Nephron progenitor cell (in vitro differentiated cells): Measurements from ENCODE around the gene TMEM247.

Source experiments
- DNase-seq: peaks from one replicate; pipeline ENCODE4 v3.0.0; 2021
- H3K27ac Mint-ChIP-seq: 2 replicates; pipeline ENCODE4 v1.8.0; 2021; ENCODE audit warnings: mild to moderate bottlenecking, moderate library complexity, mixed read lengths
- H3K27me3 Mint-ChIP-seq: 2 replicates; pipeline ENCODE4 v1.8.0; 2021; ENCODE audit warnings: mild to moderate bottlenecking, low read depth, mixed read lengths; ENCODE audit not compliant: poor library complexity
- H3K36me3 Mint-ChIP-seq: 2 replicates; pipeline ENCODE4 v1.8.0; 2021; ENCODE audit warnings: low read depth, mixed read lengths
- H3K4me1 Mint-ChIP-seq: 2 replicates; pipeline ENCODE4 v1.8.0; 2021; ENCODE audit warnings: mixed read lengths
- H3K4me3 Mint-ChIP-seq: 2 replicates; pipeline ENCODE4 v1.8.0; 2021; ENCODE audit warnings: mild to moderate bottlenecking, moderate library complexity, mixed read lengths
- H3K9me3 Mint-ChIP-seq: 2 replicates; pipeline ENCODE4 v1.8.0; 2021; ENCODE audit warnings: mild to moderate bottlenecking, moderate library complexity, mixed read lengths
- TF ChIP-seq, protein P1 (sequence below): fragments of 200-600 bp; sonication (generic); IDR thresholded peaks from 2 replicates; pipeline ENCODE4 v1.5.0; 2021; ENCODE audit warnings: antibody characterized with exemption

Gene TMEM247

GRCh38 chr2:46477925-46478324 is 1.4 kb upstream of the TMEM247 start:
- TF ChIP-seq, protein P1, sequence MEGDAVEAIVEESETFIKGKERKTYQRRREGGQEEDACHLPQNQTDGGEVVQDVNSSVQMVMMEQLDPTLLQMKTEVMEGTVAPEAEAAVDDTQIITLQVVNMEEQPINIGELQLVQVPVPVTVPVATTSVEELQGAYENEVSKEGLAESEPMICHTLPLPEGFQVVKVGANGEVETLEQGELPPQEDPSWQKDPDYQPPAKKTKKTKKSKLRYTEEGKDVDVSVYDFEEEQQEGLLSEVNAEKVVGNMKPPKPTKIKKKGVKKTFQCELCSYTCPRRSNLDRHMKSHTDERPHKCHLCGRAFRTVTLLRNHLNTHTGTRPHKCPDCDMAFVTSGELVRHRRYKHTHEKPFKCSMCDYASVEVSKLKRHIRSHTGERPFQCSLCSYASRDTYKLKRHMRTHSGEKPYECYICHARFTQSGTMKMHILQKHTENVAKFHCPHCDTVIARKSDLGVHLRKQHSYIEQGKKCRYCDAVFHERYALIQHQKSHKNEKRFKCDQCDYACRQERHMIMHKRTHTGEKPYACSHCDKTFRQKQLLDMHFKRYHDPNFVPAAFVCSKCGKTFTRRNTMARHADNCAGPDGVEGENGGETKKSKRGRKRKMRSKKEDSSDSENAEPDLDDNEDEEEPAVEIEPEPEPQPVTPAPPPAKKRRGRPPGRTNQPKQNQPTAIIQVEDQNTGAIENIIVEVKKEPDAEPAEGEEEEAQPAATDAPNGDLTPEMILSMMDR: no peak
- no peak for DNase-seq
- Mint-ChIP-seq H3K27ac (no peak overlapping the region), H3K4me1 (no peaks in the 10 kb centered on the region), H3K36me3 (peaks cover 8% of the 10 kb centered on the region), H3K27me3 (peaks cover 21% of the 10 kb centered on the region), H3K9me3 (peaks cover 56% of the 10 kb centered on the region), H3K4me3 (no peak overlapping the region)

- no peaks in the 10 kb centered on the region for H3K4me1 Mint-ChIP-seq
- H3K36me3 Mint-ChIP-seq: peaks cover 8% of the 10 kb centered on the region
These were observed 1.2 kb downstream of the TMEM247 start for GRCh38 chr2:46480562-46480961.

DNA sequence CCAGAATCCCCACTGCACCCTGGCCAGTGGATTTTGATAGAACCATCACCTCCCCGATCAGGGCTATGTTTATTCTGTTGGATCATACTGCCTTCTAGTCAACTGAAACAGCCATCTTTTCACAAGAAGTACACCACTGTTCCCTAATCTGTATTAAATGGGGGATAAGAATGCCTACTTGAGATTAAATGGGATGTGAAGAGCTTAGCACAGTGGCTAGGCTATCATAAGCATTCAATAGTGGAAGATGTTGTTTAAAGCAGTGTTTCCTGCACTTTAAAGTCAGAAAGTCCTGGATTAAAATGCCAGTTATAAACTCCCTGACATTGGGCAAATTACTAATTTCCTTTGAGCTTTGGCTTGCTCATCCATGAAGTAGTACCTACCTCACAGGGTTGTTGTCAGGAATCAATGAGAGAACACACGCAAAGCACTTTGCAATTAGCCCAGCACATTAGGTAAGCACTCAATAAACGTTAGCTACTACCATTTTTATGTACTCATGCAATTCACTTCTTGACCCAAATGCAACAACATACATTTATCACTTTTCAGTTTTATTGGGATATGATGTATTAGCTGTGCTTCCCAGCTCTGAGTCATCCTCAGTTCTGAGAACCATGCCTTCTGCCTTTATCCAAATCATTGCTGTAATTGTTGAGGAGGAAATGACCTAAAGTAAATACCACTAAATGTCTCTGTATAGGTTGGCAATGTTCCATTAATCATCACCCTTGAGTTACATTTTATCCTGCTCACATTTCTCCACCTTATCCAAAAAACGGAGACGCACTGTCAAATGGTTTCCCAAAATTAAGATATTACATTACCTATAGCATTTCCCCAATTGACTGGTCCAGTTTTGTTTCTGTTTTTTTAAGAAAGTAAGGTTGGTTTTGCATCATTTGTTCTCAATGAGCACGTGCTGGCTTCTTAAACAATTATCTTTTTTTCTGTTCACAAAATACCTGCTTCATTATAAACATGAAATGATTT is 2.1 kb downstream of the TMEM247 start:
- no peak overlapping the region for H3K4me3 Mint-ChIP-seq
- H3K27ac Mint-ChIP-seq: no peak overlapping the region
- peaks cover 24% of the 10 kb centered on the region for H3K27me3 Mint-ChIP-seq
- TF ChIP-seq, protein P1: no peak
- no peak for DNase-seq
- H3K4me1 Mint-ChIP-seq: no peaks in the 10 kb centered on the region
- H3K9me3 Mint-ChIP-seq: peaks cover 24% of the 10 kb centered on the region
- peaks cover 8% of the 10 kb centered on the region for H3K36me3 Mint-ChIP-seq

More at GRCh38 chr2:46480562-46480961, 1.2 kb downstream of the TMEM247 start:
- Mint-ChIP-seq H3K27ac (no peak overlapping the region), H3K27me3 (peaks cover 28% of the 10 kb centered on the region), H3K4me3 (no peak overlapping the region), H3K9me3 (peaks cover 33% of the 10 kb centered on the region)
- no peak for DNase-seq
- TF ChIP-seq, protein P1: no peak

GRCh38 chr2:46482490-46482889 is 3.1 kb downstream of the TMEM247 start:
- H3K9me3 Mint-ChIP-seq: peaks cover 17% of the 10 kb centered on the region
- no peak overlapping the region for H3K4me3 Mint-ChIP-seq
- no peak overlapping the region for H3K27ac Mint-ChIP-seq
- peaks cover 22% of the 10 kb centered on the region for H3K27me3 Mint-ChIP-seq
- H3K4me1 Mint-ChIP-seq: no peaks in the 10 kb centered on the region
- H3K36me3 Mint-ChIP-seq: peaks cover 8% of the 10 kb centered on the region
- TF ChIP-seq, protein P1: no peak
- DNase-seq: no peak

DNA sequence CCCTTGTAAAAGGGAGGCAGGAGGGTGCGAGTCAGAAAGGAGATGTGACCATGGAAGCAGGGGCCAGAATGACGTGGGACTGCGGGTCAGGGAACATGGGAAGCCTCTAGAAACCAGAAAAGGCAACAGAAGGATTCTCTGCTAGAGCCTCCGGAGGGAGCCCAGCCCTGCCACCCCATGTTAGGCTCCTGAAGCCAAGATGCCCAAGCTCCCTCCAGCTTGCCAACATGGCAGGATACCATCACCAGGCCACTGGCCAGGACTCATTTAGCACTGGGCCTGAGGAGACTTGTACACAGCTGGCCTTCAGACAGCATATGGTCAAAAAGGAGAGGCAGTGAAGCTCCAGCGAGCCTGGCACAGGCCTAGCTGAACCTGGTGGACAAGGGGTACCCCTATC is 5.6 kb downstream of the TMEM247 start:
- peaks cover 22% of the 10 kb centered on the region for H3K27me3 Mint-ChIP-seq
- TF ChIP-seq, protein P1: no peak
- H3K27ac Mint-ChIP-seq: no peak overlapping the region
- no peaks in the 10 kb centered on the region for H3K9me3 Mint-ChIP-seq
- H3K4me3 Mint-ChIP-seq: no peak overlapping the region
- H3K36me3 Mint-ChIP-seq: no peaks in the 10 kb centered on the region
- DNase-seq: no peak
- peaks cover 9% of the 10 kb centered on the region for H3K4me1 Mint-ChIP-seq

- Mint-ChIP-seq H3K36me3 (no peaks in the 10 kb centered on the region), H3K9me3 (no peaks in the 10 kb centered on the region), H3K4me1 (peaks cover 22% of the 10 kb centered on the region), H3K27ac (no peak overlapping the region), H3K27me3 (peaks cover 15% of the 10 kb centered on the region), H3K4me3 (no peak overlapping the region)
- TF ChIP-seq, protein P1: no peak
- no peak for DNase-seq
These were observed 7.1 kb downstream of the TMEM247 start for GRCh38 chr2:46486436-46486835.
